GM12878 (cell line): ENCODE measurements around the gene ZFR. TPM values are rescaled to one million over a fixed set of nuclear protein-coding genes. Genes with fewer than 3 reads are reported as not detected.

Experiments
- ATAC-seq: fragments of 200-7000 bp; cut with Tn5 transposase; 3 replicates; pipeline ENCODE4 v1.9.1; 2020; ENCODE audit warnings: mild to moderate bottlenecking, moderate library complexity
- BruUV-seq: library from RNA; stranded (reverse); fragments of 400-500 nt; replicated peaks from 2 replicates; lab custom pipeline; 2021; lab: Mats Ljungman, UMichigan
- CTCF ChIA-PET: fragments of 300-600 bp; sonication (Branson Sonifier 250); formaldehyde crosslinking; extraction: SDS; loops from one replicate; lab custom pipeline; 2021; ENCODE audit warnings: inconsistent platforms; lab: Yijun Ruan, JAX
- POLR2A ChIA-PET: fragments of 350-600 bp; formaldehyde crosslinking; extraction: SDS; loops from one replicate; lab custom pipeline; 2021; ENCODE audit warnings: inconsistent platforms; lab: Charles Lee
- RAD21 ChIA-PET: fragments of 300-600 bp; sonication (Branson Sonifier 250); formaldehyde crosslinking; loops from one replicate; lab custom pipeline; 2023; ENCODE audit warnings: antibody characterized with exemption; ENCODE audit not compliant: unreplicated experiment; lab: Charles Lee
- SMC1A ChIA-PET: fragments of 300-600 bp; sonication (Branson Sonifier 250); formaldehyde crosslinking; loops from one replicate; lab custom pipeline; 2023; ENCODE audit not compliant: unreplicated experiment, uncharacterized antibody; lab: Charles Lee
- DNase-seq: peaks from one replicate; pipeline ENCODE4 v3.0.0-alpha.2; 2011; ENCODE audit warnings: low read depth, low spot score
- FAIRE-seq: peaks from 3 replicates; lab custom pipeline; 2011; peaks lifted over from hg19 to GRCh38; lab: Jason Lieb, UNC
- H2AFZ ChIP-seq: 2 replicates; pipeline ENCODE4 v1.6.0; 2011; ENCODE audit warnings: low read depth, low read length, control low read depth; ENCODE audit not compliant: control insufficient read depth
- H3K27ac ChIP-seq: 2 replicates; pipeline ENCODE4 v1.5.1; 2011; ENCODE audit warnings: control low read depth; ENCODE audit not compliant: control insufficient read depth, insufficient read depth
- H3K27me3 ChIP-seq, 2 experiments: replicated peaks in 1 of 2; 2 replicates each; pipeline versions ENCODE4 v1.6.0 to v1.6.1; 2011; ENCODE audit warnings: low read length in 1 of 2; ENCODE audit not compliant: control insufficient read depth in 2 of 2, insufficient read depth in 2 of 2
- H3K36me3 ChIP-seq, 2 experiments: 2 replicates each; pipeline ENCODE4 v1.5.1; 2011; ENCODE audit warnings: low read length in 1 of 2; ENCODE audit not compliant: control insufficient read depth in 2 of 2, insufficient read depth in 2 of 2
- H3K4me1 ChIP-seq: 2 replicates; pipeline ENCODE4 v1.6.1; 2011; ENCODE audit warnings: mild to moderate bottlenecking, low read length, moderate library complexity, mixed read lengths; ENCODE audit not compliant: control insufficient read depth, insufficient read depth
- H3K4me2 ChIP-seq: 2 replicates; pipeline ENCODE4 v1.6.0; 2011; ENCODE audit warnings: control low read depth; ENCODE audit not compliant: control insufficient read depth, insufficient read depth
- H3K4me3 ChIP-seq: fragments of 200-600 bp; sonication (generic); 2 replicates; pipeline ENCODE4 v1.5.1; 2016
- H3K79me2 ChIP-seq: 2 replicates; pipeline ENCODE4 v1.6.0; 2011; ENCODE audit warnings: low read length; ENCODE audit not compliant: control insufficient read depth, insufficient read depth
- H3K9ac ChIP-seq: 2 replicates; pipeline ENCODE4 v1.8.0; 2011; ENCODE audit warnings: low read length, control low read depth, mixed read lengths; ENCODE audit not compliant: control insufficient read depth, insufficient read depth
- H3K9me3 ChIP-seq: replicated peaks from 3 replicates; pipeline ENCODE4 v1.5.1; 2011; ENCODE audit warnings: mild to moderate bottlenecking, low read length; ENCODE audit not compliant: control insufficient read depth, insufficient read depth
- H4K20me1 ChIP-seq: 2 replicates; pipeline ENCODE4 v1.6.0; 2011; ENCODE audit not compliant: control insufficient read depth, insufficient read depth
- BHLHE40 ChIP-seq, 2 experiments: fragments of 450-650 bp in 1 of 2; IDR thresholded peaks; 2 replicates each; pipeline ENCODE4 v1.6.1; 2011 to 2017; ENCODE audit warnings: low read depth in 2 of 2, borderline replicate concordance in 1 of 2, improper control_type of control experiment in 1 of 2, low read length in 1 of 2, mild to moderate bottlenecking in 1 of 2
- CHD2 ChIP-seq: IDR thresholded peaks from 2 replicates; pipeline ENCODE4 v1.6.1; 2011; ENCODE audit warnings: low read depth, low read length, improper control_type of control experiment, borderline replicate concordance
- EGR1 ChIP-seq, 2 experiments: IDR thresholded peaks; 1 replicate in 1 of 2; 2 replicates in 1 of 2; pipeline ENCODE4 v1.6.1; 2011 to 2012; ENCODE audit warnings: low read depth in 2 of 2, low read length in 2 of 2, borderline replicate concordance in 1 of 2, mild to moderate bottlenecking in 1 of 2, moderate library complexity in 1 of 2
- FOXM1 ChIP-seq: IDR thresholded peaks from 2 replicates; pipeline ENCODE4 v1.6.1; 2012; ENCODE audit warnings: low read depth, mild to moderate bottlenecking, inconsistent platforms, low read length, moderate library complexity
- HSF1 ChIP-seq: fragments of 150-350 bp; IDR thresholded peaks from 2 replicates; pipeline ENCODE4 v1.6.1; 2014; ENCODE audit warnings: mild to moderate bottlenecking, low read depth, low read length
- IRF5 ChIP-seq: fragments of 450-650 bp; IDR thresholded peaks from 2 replicates; pipeline ENCODE4 v1.6.1; 2017; ENCODE audit warnings: borderline replicate concordance
- PRDM15 ChIP-seq: fragments of 450-650 bp; formaldehyde crosslinking; IDR thresholded peaks from 2 replicates; pipeline ENCODE4 v1.4.0; 2020; ENCODE audit warnings: mild to moderate bottlenecking, moderate library complexity
- TBL1XR1 ChIP-seq: IDR thresholded peaks from 2 replicates; pipeline ENCODE4 v1.6.1; 2012; ENCODE audit warnings: low read depth, low read length, improper control_type of control experiment
- ZNF384 ChIP-seq: IDR thresholded peaks from 2 replicates; pipeline ENCODE4 v1.6.1; 2012; ENCODE audit warnings: low read depth, mild to moderate bottlenecking, low read length, improper control_type of control experiment, borderline replicate concordance
- WGBS: methylation state at CpG from one replicate; pipeline ENCODE4 v1.1.6; 2016; ENCODE audit warnings: low lambda C conversion rate; ENCODE audit not compliant: insufficient replicate concordance, insufficient coverage; ENCODE audit errors: missing lambda C conversion rate; 5-methylcytosine and 5-hydroxymethylcytosine counted together
- in situ Hi-C: fragments of 300-500 bp; cut with MboI; formaldehyde crosslinking; loops from 9 replicates; pipeline ENCODE4 v1.14.3; 2018; ENCODE audit warnings: mixed read lengths
- intact Hi-C: fragments of 100-400 bp; cut with micrococcal nuclease; formaldehyde crosslinking; loops from one replicate; pipeline ENCODE4 v1.14.2; 2022; ENCODE audit not compliant: unreplicated experiment
- polyA plus RNA-seq, 11 experiments: library from polyadenylated mRNA; depleted of rRNA in 4 of 11; unstranded in 6 of 11; stranded (reverse) in 5 of 11; fragments of >200 nt; fragmentation: Nextera tagmentation in 4 of 11; fragmentation: Illumina TruSeq in 1 of 11; extraction: Ambion mirVana in 4 of 11; extraction: Trizol in 1 of 11; gene quantifications; 1 replicate in 1 of 11; 2 replicates in 10 of 11; pipeline versions ENCODE4 v1.2.1 to v1.2.3, GENCODE V29; 2011 to 2016; ENCODE audit warnings: inconsistent platforms in 2 of 11, missing spikeins in 2 of 11, low read depth in 1 of 11
- total RNA-seq, 4 experiments: library from RNA; depleted of rRNA in 3 of 4; stranded (reverse); fragments of >200 nt in 3 of 4; fragmentation: Illumina TruSeq in 1 of 4; extraction: Trizol in 1 of 4; gene quantifications; 2 replicates each; pipeline versions ENCODE4 v1.2.1 to v1.2.3, GENCODE V29; 2013 to 2021

The ZFR gene
- total and polyA plus RNA-seq, 10 of the 15 experiments (the other 5 are each of a cell fraction or from before 2014, with no cell fraction given) = 33.7 to 90.6 (median 72.9) TPM

GRCh38 chr5:32311404-32312196 is 132.9 kb downstream of the ZFR start (continued):
- TF ChIP-seq HSF1 (no peak), EGR1 (IDR thresholded peaks at IDR 0.05; ENCODE audit: borderline replicate concordance in 1 of 2, low read depth in 2 of 2, low read length in 2 of 2) (0 out of 3 replicates have a peak, but pooled peaks of 1 of the 2 experiments have one; percentile 12)

GRCh38 chr5:32309761-32310160 is 134.8 kb downstream of the ZFR start:
- Histone ChIP-seq H3K36me3 (no peaks in the 10 kb centered on the region; a peak in 1 of 4 replicates), H3K4me2 (peak overlapping the region; percentile 36), H3K4me3 (peak overlapping the region; percentile 53; the same call in 1 of the 2 replicates), H3K79me2 (peaks cover 36% of the 10 kb centered on the region), H3K9ac (no peak overlapping the region), H2AFZ (no peak overlapping the region), H3K4me1 (peaks cover 13% of the 10 kb centered on the region), H3K27ac (no peak overlapping the region), H3K9me3 (no peaks in the 10 kb centered on the region), H4K20me1 (no peaks in the 10 kb centered on the region), H3K27me3 (no peaks in the 10 kb centered on the region)
- ChIA-PET SMC1A (interaction anchor here (0.6 to 2.5 kb wide), 8 partner anchors 10 to 135 kb away, joined by 3 to 10 read pairs (median 4); partner anchors contain the start of gene GOLPH3), RAD21 (interaction anchor here (0.7 to 1.0 kb wide), 2 partner anchors 29 to 217 kb away, joined by 3 read pairs; no protein-coding TSS in a partner anchor), CTCF (interaction anchor here (1.0 kb wide), 3 partner anchors 22 to 35 kb away, joined by 3 to 5 read pairs (median 3); no protein-coding TSS in a partner anchor), POLR2A (interaction anchor here (0.9 to 1.3 kb wide), 3 partner anchors 26 to 34 kb away, joined by 3 read pairs; no protein-coding TSS in a partner anchor)
- no TSS peak for BruUV-seq
- ATAC-seq (no peak), FAIRE-seq (no peak), DNase-seq (no peak)
- intact Hi-C loops = no loop called here
- in situ Hi-C loops = no loop called here
- no peak for TF ChIP-seq ZNF384
- no peak for TF ChIP-seq CHD2
- TF ChIP-seq TBL1XR1 = no peak
- no peak for TF ChIP-seq BHLHE40 (IDR thresholded peaks at IDR 0.05; ENCODE audit: borderline replicate concordance in 1 of 2, low read depth in 2 of 2, low read length in 1 of 2)
- no peak for TF ChIP-seq FOXM1
- TF ChIP-seq IRF5 = no peak
- no peak for TF ChIP-seq PRDM15 (CRISPR knock-in tag)
- 83% methylated on average over 6 of the region's 6 CpGs for WGBS
